Astrocyte (in vitro differentiated cells and primary cell): Measurements from ENCODE around the gene STK36.

ENCODE experiments used
- EZH2 ChIP-seq: IDR thresholded peaks from 2 replicates; pipeline ENCODE4 v1.6.1; 2012; ENCODE audit warnings: mild to moderate bottlenecking, low read length, inconsistent platforms; ENCODE audit not compliant: insufficient read depth
- TF ChIP-seq, protein P1 (sequence below): IDR thresholded peaks from 2 replicates; pipeline ENCODE4 v1.5.1; 2011; ENCODE audit warnings: low read depth, mild to moderate bottlenecking, inconsistent platforms, low read length, moderate library complexity; ENCODE audit not compliant: insufficient read depth

DNA sequence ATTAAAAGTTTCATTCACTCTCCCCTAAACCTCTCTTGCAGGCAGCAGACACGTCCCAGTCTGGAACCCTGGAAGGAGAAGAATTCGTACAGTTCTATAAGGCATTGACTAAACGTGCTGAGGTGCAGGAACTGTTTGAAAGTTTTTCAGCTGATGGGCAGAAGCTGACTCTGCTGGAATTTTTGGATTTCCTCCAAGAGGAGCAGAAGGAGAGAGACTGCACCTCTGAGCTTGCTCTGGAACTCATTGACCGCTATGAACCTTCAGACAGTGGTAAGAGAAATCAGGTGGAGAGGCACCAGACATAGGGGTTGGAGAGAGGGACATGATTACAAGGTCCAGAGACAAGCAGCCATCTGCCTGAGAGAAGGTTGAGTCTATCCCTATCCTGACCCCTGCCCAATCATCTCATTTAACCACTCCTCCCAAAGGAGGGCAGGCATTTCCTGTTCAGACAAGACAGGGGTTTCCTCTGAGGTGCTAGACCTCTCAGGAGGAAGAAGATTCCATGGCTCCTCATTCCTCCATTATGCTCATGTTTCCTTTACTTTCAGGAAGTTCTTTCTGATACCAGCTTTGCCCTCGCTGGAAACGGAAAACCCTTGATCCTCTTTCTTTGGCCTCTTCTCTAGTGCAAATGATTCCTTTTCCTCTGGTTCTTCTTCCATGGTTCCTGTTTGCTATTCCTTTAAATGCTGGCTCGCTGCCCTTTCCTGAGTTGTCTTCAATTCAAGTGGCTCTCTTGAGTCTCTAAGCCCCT, 49.1 kb upstream of the STK36 start:
- TF ChIP-seq, protein P1, sequence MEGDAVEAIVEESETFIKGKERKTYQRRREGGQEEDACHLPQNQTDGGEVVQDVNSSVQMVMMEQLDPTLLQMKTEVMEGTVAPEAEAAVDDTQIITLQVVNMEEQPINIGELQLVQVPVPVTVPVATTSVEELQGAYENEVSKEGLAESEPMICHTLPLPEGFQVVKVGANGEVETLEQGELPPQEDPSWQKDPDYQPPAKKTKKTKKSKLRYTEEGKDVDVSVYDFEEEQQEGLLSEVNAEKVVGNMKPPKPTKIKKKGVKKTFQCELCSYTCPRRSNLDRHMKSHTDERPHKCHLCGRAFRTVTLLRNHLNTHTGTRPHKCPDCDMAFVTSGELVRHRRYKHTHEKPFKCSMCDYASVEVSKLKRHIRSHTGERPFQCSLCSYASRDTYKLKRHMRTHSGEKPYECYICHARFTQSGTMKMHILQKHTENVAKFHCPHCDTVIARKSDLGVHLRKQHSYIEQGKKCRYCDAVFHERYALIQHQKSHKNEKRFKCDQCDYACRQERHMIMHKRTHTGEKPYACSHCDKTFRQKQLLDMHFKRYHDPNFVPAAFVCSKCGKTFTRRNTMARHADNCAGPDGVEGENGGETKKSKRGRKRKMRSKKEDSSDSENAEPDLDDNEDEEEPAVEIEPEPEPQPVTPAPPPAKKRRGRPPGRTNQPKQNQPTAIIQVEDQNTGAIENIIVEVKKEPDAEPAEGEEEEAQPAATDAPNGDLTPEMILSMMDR: no peak
- no peak for TF ChIP-seq EZH2
